Body of pancreas (tissue), 4 donors: ENCODE measurements around the gene BCAT1. TPM values are rescaled to one million over a fixed set of nuclear protein-coding genes. Genes with fewer than 3 reads are reported as not detected.
"Not testable (repeated sequence)": the region's sequence is repeated elsewhere in the genome, so short reads cannot be mapped to it uniquely, and the experiment has no call there.

ENCODE experiments used
- ATAC-seq: fragments of 150-250 bp; one replicate; pipeline ENCODE4 v1.9.1; 2016
- DNase-seq, 4 donors: peaks; one replicate each; pipeline ENCODE4 v3.0.0-alpha.2; 2019
- H3K27ac ChIP-seq, 4 donors: fragments of 200-600 bp; sonication (generic); 1 replicate in 3 of 4; 2 replicates in 1 of 4; pipeline versions ENCODE4 v1.5.1 to v1.6.1; 2016 to 2019; ENCODE audit warnings: mild to moderate bottlenecking in 1 of 4, mixed read lengths in 1 of 4, moderate library complexity in 1 of 4
- H3K27me3 ChIP-seq, 2 donors: fragments of 200-600 bp; sonication (generic); one replicate each; pipeline ENCODE4 v1.6.0; 2016; ENCODE audit warnings: mild to moderate bottlenecking in 1 of 2
- H3K36me3 ChIP-seq, 2 donors: fragments of 200-600 bp; sonication (generic); replicated peaks in 1 of 2; 2 replicates each; pipeline ENCODE4 v1.5.1; 2016; ENCODE audit warnings: low read depth in 2 of 2; ENCODE audit not compliant: insufficient read depth in 1 of 2
- H3K4me1 ChIP-seq: fragments of 200-600 bp; sonication (generic); one replicate; pipeline ENCODE4 v1.6.0; 2016
- H3K4me3 ChIP-seq, 2 donors: fragments of 200-600 bp; sonication (generic); 1 replicate in 1 of 2; 2 replicates in 1 of 2; pipeline ENCODE4 v1.5.1; 2016 to 2019
- H3K9me3 ChIP-seq, 3 donors: fragments of 200-600 bp; sonication (generic); 1 replicate in 2 of 3; 2 replicates in 1 of 3; pipeline ENCODE4 v1.5.1; 2016
- CTCF ChIP-seq, 7 experiments: fragments of 450-650 bp in 4 of 7; fragments of 200-600 bp in 3 of 7; sonication (generic) in 3 of 7; IDR thresholded peaks; one replicate each; pipeline ENCODE4 v1.5.1; 2016 to 2019; ENCODE audit warnings: antibody characterized with exemption in 7 of 7
- POLR2A ChIP-seq, 3 donors: fragments of 450-650 bp; IDR thresholded peaks; one replicate each; pipeline ENCODE4 v1.6.1; 2016; ENCODE audit warnings: antibody characterized with exemption in 3 of 3, mild to moderate bottlenecking in 2 of 3
- WGBS, 2 donors: methylation state at CpG; one replicate each; pipeline ENCODE4 v1.1.5; 2017; 5-methylcytosine and 5-hydroxymethylcytosine counted together
- intact Hi-C: fragments of 100-400 bp; cut with DNase I; formaldehyde crosslinking; loops from one replicate; pipeline ENCODE4 v1.15.1; 2023
- total RNA-seq, 2 donors: library from RNA; depleted of rRNA; stranded (reverse); fragments of >200 nt; gene quantifications; one replicate each; pipeline ENCODE4 v1.1.0, GENCODE V29; 2016

Gene BCAT1
- total RNA-seq, 2 donors from 2014 or later, result 30.0 to 59.7 TPM

GRCh38 chr12:24933694-24934407 is 15.1 kb downstream of the BCAT1 start:
- H3K4me1 ChIP-seq, result peaks cover 77% of the 10 kb centered on the region
- no peaks in the 10 kb centered on the region for H3K9me3 ChIP-seq
- H3K4me3 ChIP-seq, result no peak overlapping the region
- 63 to 78% methylated on average over 10 of the region's 10 CpGs for WGBS, 2 donors
- intact Hi-C loops, result no loop called here
- peak in 1 of 3 donors; percentile 60 for TF ChIP-seq POLR2A (IDR thresholded peaks at IDR 0.05)
- TF ChIP-seq CTCF (IDR thresholded peaks at IDR 0.05), result no peak
- DNase-seq (peak in 2 of 4 donors; percentile 41 to 48), ATAC-seq (peak; percentile 70)
- H3K27ac ChIP-seq, result peak overlapping the region in 2 of 4 donors; percentile 39 to 46
- no peaks in the 10 kb centered on the region for H3K36me3 ChIP-seq
- no peaks in the 10 kb centered on the region for H3K27me3 ChIP-seq

- TF ChIP-seq CTCF (IDR thresholded peaks at IDR 0.05) (no peak), POLR2A (IDR thresholded peaks at IDR 0.05) (no peak)
- WGBS, 2 donors, result 33 to 38% methylated on average over 4 of the region's 4 CpGs
- Histone ChIP-seq H3K4me1 (peaks cover 78% of the 10 kb centered on the region), H3K27me3 (no peaks in the 10 kb centered on the region), H3K36me3 (no peaks in the 10 kb centered on the region), H3K4me3 (no peak overlapping the region), H3K27ac (peak overlapping the region in 2 of 4 donors; percentile 58 to 61), H3K9me3 (no peaks in the 10 kb centered on the region)
- no peak for ATAC-seq
- DNase-seq, result peak in 1 of 4 donors; percentile 45
- intact Hi-C loops, result no loop called here
Measured at GRCh38 chr12:24931666-24932405, 17.1 kb downstream of the BCAT1 start.

GRCh38 chr12:24929953-24930352 is 18.9 kb downstream of the BCAT1 start:
- ATAC-seq, result no peak
- peaks cover 66% of the 10 kb centered on the region for H3K4me1 ChIP-seq
- no peaks in the 10 kb centered on the region for H3K9me3 ChIP-seq
- no peak for DNase-seq
- H3K36me3 ChIP-seq, result no peaks in the 10 kb centered on the region
- 57 to 69% methylated on average over 2 of the region's 2 CpGs for WGBS, 2 donors
- intact Hi-C loops, result no loop called here
- H3K4me3 ChIP-seq, result no peak overlapping the region
- H3K27me3 ChIP-seq, result no peaks in the 10 kb centered on the region
- TF ChIP-seq POLR2A (IDR thresholded peaks at IDR 0.05) (no peak), CTCF (IDR thresholded peaks at IDR 0.05) (no peak)
- H3K27ac ChIP-seq, result peak overlapping the region in 2 of 4 donors; percentile 29 to 50

- H3K27ac ChIP-seq, DNase-seq, H3K36me3 ChIP-seq, H3K4me3 ChIP-seq, ATAC-seq, H3K27me3 ChIP-seq, H3K9me3 ChIP-seq, intact Hi-C loops: not testable (repeated sequence)
- WGBS, 2 donors, result 73 to 74% methylated on average over 13 of the region's 13 CpGs
- peaks cover 65% of the 10 kb centered on the region for H3K4me1 ChIP-seq
Measured at GRCh38 chr12:24928533-24929306, 20.2 kb downstream of the BCAT1 start.

GRCh38 chr12:24928131-24928530 is 20.8 kb downstream of the BCAT1 start:
- intact Hi-C loops, result no loop called here
- no peaks in the 10 kb centered on the region for H3K36me3 ChIP-seq
- H3K4me3 ChIP-seq, result no peak overlapping the region
- no peaks in the 10 kb centered on the region for H3K9me3 ChIP-seq
- TF ChIP-seq POLR2A (IDR thresholded peaks at IDR 0.05), result no peak
- TF ChIP-seq CTCF (IDR thresholded peaks at IDR 0.05), result no peak
- H3K4me1 ChIP-seq, result peaks cover 65% of the 10 kb centered on the region
- ATAC-seq (no peak), DNase-seq (no peak)
- H3K27me3 ChIP-seq, result no peaks in the 10 kb centered on the region
- H3K27ac ChIP-seq, result no peak overlapping the region
- WGBS, 2 donors, result 65 to 74% methylated on average over 2 of the region's 2 CpGs

GRCh38 chr12:24926080-24926479 is 22.8 kb downstream of the BCAT1 start:
- 92 to 96% methylated on average over 10 to 23 of the region's 24 CpGs for WGBS, 2 donors
- not testable (repeated sequence) for H3K27me3 ChIP-seq, ATAC-seq

More at GRCh38 chr12:24926080-24926479, 22.8 kb downstream of the BCAT1 start:
- intact Hi-C loops, H3K27ac ChIP-seq, H3K4me3 ChIP-seq, H3K36me3 ChIP-seq, DNase-seq, H3K9me3 ChIP-seq: not testable (repeated sequence)
- H3K4me1 ChIP-seq, result peaks cover 71% of the 10 kb centered on the region
